ENCODE data around the gene KDM4C.

KDM4C gene

GRCh38 chr9:6921315-6921714, 163.5 kb downstream of the KDM4C start:
- no peak overlapping the region for H3K9ac ChIP-seq (ENCODE audit: low read depth in 1 of 2, low read length in 2 of 2)
- no peaks in the 10 kb centered on the region for H3K27me3 ChIP-seq (ENCODE audit: control insufficient read depth in 2 of 2, insufficient read depth in 2 of 2, low read length in 2 of 2)
- H3K27ac ChIP-seq (ENCODE audit: low read depth in 2 of 2, low read length in 2 of 2): no peak overlapping the region
- no peak overlapping the region for H3K4me3 ChIP-seq (ENCODE audit: low read length in 2 of 2)
- peaks cover 0 to 7% of the 10 kb centered on the region in 2 donors for H3K36me3 ChIP-seq (ENCODE audit: control insufficient read depth in 2 of 2, insufficient read depth in 2 of 2, low read length in 2 of 2)
- H3K4me1 ChIP-seq (ENCODE audit: control insufficient read depth in 2 of 2, insufficient read depth in 2 of 2, low read length in 2 of 2): no peaks in the 10 kb centered on the region
- H3K9me3 ChIP-seq (ENCODE audit: control insufficient read depth in 2 of 2, low read length in 2 of 2): no peaks in the 10 kb centered on the region

- Histone ChIP-seq H3K27ac (ENCODE audit: low read depth in 2 of 2, low read length in 2 of 2) (no peak overlapping the region), H3K27me3 (ENCODE audit: control insufficient read depth in 2 of 2, insufficient read depth in 2 of 2, low read length in 2 of 2) (no peaks in the 10 kb centered on the region), H3K4me1 (ENCODE audit: control insufficient read depth in 2 of 2, insufficient read depth in 2 of 2, low read length in 2 of 2) (no peaks in the 10 kb centered on the region), H3K9ac (ENCODE audit: low read depth in 1 of 2, low read length in 2 of 2) (no peak overlapping the region), H3K36me3 (ENCODE audit: control insufficient read depth in 2 of 2, insufficient read depth in 2 of 2, low read length in 2 of 2) (peaks cover 0 to 7% of the 10 kb centered on the region in 2 donors), H3K4me3 (ENCODE audit: low read length in 2 of 2) (no peak overlapping the region), H3K9me3 (ENCODE audit: control insufficient read depth in 2 of 2, low read length in 2 of 2) (no peaks in the 10 kb centered on the region)
Measured at GRCh38 chr9:6922124-6922676, 164.4 kb downstream of the KDM4C start.

DNA sequence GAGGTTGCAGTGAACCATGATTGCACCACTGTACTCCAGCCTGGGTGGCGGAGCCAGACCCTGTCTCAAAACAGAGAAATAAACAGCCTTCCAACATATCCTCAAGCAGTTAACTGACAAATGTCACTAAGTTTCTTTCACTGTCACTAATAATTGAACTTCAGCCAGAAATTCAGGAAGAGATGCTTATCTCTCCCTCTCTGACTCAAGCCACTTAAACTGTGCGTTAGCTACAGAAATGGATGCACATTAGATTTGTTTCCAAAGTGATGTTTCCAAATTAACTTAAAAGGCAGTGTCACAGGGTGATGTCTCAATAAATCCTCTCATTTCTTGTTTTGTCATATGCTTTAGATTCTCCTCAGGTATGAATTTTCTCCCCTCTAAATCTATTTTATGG, 164.9 kb downstream of the KDM4C start:
- H3K36me3 ChIP-seq (ENCODE audit: control insufficient read depth in 2 of 2, insufficient read depth in 2 of 2, low read length in 2 of 2): peaks cover 0 to 7% of the 10 kb centered on the region in 2 donors
- H3K9ac ChIP-seq (ENCODE audit: low read depth in 1 of 2, low read length in 2 of 2): no peak overlapping the region
- no peaks in the 10 kb centered on the region for H3K27me3 ChIP-seq (ENCODE audit: control insufficient read depth in 2 of 2, insufficient read depth in 2 of 2, low read length in 2 of 2)
- H3K4me3 ChIP-seq (ENCODE audit: low read length in 2 of 2): no peak overlapping the region
- H3K9me3 ChIP-seq (ENCODE audit: control insufficient read depth in 2 of 2, low read length in 2 of 2): no peaks in the 10 kb centered on the region
- H3K27ac ChIP-seq (ENCODE audit: low read depth in 2 of 2, low read length in 2 of 2): no peak overlapping the region
- H3K4me1 ChIP-seq (ENCODE audit: control insufficient read depth in 2 of 2, insufficient read depth in 2 of 2, low read length in 2 of 2): no peaks in the 10 kb centered on the region

DNA sequence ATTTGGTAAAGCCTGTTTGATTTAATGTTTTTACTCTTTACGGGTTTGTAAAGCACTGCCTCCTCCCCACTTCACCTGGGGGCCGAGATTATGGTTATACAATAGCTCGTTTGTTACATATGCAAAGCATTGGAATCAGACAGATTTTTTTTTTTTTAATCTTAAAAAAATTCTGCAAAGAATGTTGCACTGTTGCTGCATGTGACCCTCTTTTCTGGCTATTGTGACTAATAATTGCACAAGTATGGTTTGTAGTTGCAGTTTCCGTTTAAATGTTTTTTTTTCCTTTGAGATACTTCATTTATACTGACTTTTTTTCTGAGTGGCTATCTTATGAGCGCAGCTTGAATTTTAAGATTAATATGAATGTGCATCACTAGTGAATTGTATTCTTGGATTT, 165.3 kb downstream of the KDM4C start:
- no peaks in the 10 kb centered on the region for H3K27me3 ChIP-seq (ENCODE audit: control insufficient read depth in 2 of 2, insufficient read depth in 2 of 2, low read length in 2 of 2)
- no peaks in the 10 kb centered on the region for H3K4me1 ChIP-seq (ENCODE audit: control insufficient read depth in 2 of 2, insufficient read depth in 2 of 2, low read length in 2 of 2)

DNA sequence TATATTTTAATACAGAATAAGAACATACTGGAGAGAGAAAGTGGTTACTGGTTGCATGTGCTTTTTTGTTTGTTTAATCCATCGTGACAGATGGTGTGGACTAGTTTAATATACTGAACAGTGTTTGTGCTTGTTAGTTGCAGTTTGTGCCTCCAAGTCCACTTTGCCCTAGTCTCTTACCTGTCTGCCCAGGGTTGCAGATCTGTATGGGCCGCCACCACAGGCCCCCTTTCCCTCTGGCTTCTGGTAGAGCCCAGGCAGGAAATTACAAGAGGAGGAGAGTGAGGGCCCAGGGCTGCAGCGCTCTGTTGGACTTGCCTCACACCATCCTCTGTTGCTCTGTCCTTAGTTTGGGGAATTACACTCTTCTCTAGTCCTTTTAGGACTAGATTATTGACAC, 166.4 kb downstream of the KDM4C start:
- Histone ChIP-seq H3K36me3 (ENCODE audit: control insufficient read depth in 2 of 2, insufficient read depth in 2 of 2, low read length in 2 of 2) (peaks cover 0 to 7% of the 10 kb centered on the region in 2 donors), H3K27ac (ENCODE audit: low read depth in 2 of 2, low read length in 2 of 2) (no peak overlapping the region), H3K9me3 (ENCODE audit: control insufficient read depth in 2 of 2, low read length in 2 of 2) (no peaks in the 10 kb centered on the region), H3K4me3 (ENCODE audit: low read length in 2 of 2) (no peak overlapping the region), H3K27me3 (ENCODE audit: control insufficient read depth in 2 of 2, insufficient read depth in 2 of 2, low read length in 2 of 2) (no peaks in the 10 kb centered on the region), H3K4me1 (ENCODE audit: control insufficient read depth in 2 of 2, insufficient read depth in 2 of 2, low read length in 2 of 2) (no peaks in the 10 kb centered on the region), H3K9ac (ENCODE audit: low read depth in 1 of 2, low read length in 2 of 2) (no peak overlapping the region)

More for the DNA sequence above, 165.3 kb downstream of the KDM4C start:
- H3K4me3 ChIP-seq (ENCODE audit: low read length in 2 of 2): no peak overlapping the region
- no peak overlapping the region for H3K9ac ChIP-seq (ENCODE audit: low read depth in 1 of 2, low read length in 2 of 2)
- no peak overlapping the region for H3K27ac ChIP-seq (ENCODE audit: low read depth in 2 of 2, low read length in 2 of 2)
- H3K9me3 ChIP-seq (ENCODE audit: control insufficient read depth in 2 of 2, low read length in 2 of 2): no peaks in the 10 kb centered on the region
- peaks cover 0 to 7% of the 10 kb centered on the region in 2 donors for H3K36me3 ChIP-seq (ENCODE audit: control insufficient read depth in 2 of 2, insufficient read depth in 2 of 2, low read length in 2 of 2)

- no peaks in the 10 kb centered on the region for H3K27me3 ChIP-seq (ENCODE audit: control insufficient read depth in 2 of 2, insufficient read depth in 2 of 2, low read length in 2 of 2)
- no peak overlapping the region for H3K4me3 ChIP-seq (ENCODE audit: low read length in 2 of 2)
- peaks cover 0 to 7% of the 10 kb centered on the region in 2 donors for H3K36me3 ChIP-seq (ENCODE audit: control insufficient read depth in 2 of 2, insufficient read depth in 2 of 2, low read length in 2 of 2)
- no peak overlapping the region for H3K27ac ChIP-seq (ENCODE audit: low read depth in 2 of 2, low read length in 2 of 2)
- no peak overlapping the region for H3K9ac ChIP-seq (ENCODE audit: low read depth in 1 of 2, low read length in 2 of 2)
- no peaks in the 10 kb centered on the region for H3K4me1 ChIP-seq (ENCODE audit: control insufficient read depth in 2 of 2, insufficient read depth in 2 of 2, low read length in 2 of 2)
- no peaks in the 10 kb centered on the region for H3K9me3 ChIP-seq (ENCODE audit: control insufficient read depth in 2 of 2, low read length in 2 of 2)
Measured at GRCh38 chr9:6924988-6925563, 167.3 kb downstream of the KDM4C start.

- H3K4me3 ChIP-seq (ENCODE audit: low read length in 2 of 2): no peak overlapping the region
- peaks cover 0 to 7% of the 10 kb centered on the region in 2 donors for H3K36me3 ChIP-seq (ENCODE audit: control insufficient read depth in 2 of 2, insufficient read depth in 2 of 2, low read length in 2 of 2)
- H3K27ac ChIP-seq (ENCODE audit: low read depth in 2 of 2, low read length in 2 of 2): no peak overlapping the region
- no peaks in the 10 kb centered on the region for H3K27me3 ChIP-seq (ENCODE audit: control insufficient read depth in 2 of 2, insufficient read depth in 2 of 2, low read length in 2 of 2)
- no peak overlapping the region for H3K9ac ChIP-seq (ENCODE audit: low read depth in 1 of 2, low read length in 2 of 2)
- H3K9me3 ChIP-seq (ENCODE audit: control insufficient read depth in 2 of 2, low read length in 2 of 2): no peaks in the 10 kb centered on the region
- no peaks in the 10 kb centered on the region for H3K4me1 ChIP-seq (ENCODE audit: control insufficient read depth in 2 of 2, insufficient read depth in 2 of 2, low read length in 2 of 2)
Measured at GRCh38 chr9:6925836-6926235, 168.1 kb downstream of the KDM4C start.

- H3K4me1 ChIP-seq (ENCODE audit: control insufficient read depth in 2 of 2, insufficient read depth in 2 of 2, low read length in 2 of 2): no peaks in the 10 kb centered on the region
- no peaks in the 10 kb centered on the region for H3K9me3 ChIP-seq (ENCODE audit: control insufficient read depth in 2 of 2, low read length in 2 of 2)
- H3K27ac ChIP-seq (ENCODE audit: low read depth in 2 of 2, low read length in 2 of 2): no peak overlapping the region
- H3K9ac ChIP-seq (ENCODE audit: low read depth in 1 of 2, low read length in 2 of 2): no peak overlapping the region
- H3K27me3 ChIP-seq (ENCODE audit: control insufficient read depth in 2 of 2, insufficient read depth in 2 of 2, low read length in 2 of 2): no peaks in the 10 kb centered on the region
- peaks cover 0 to 4% of the 10 kb centered on the region in 2 donors for H3K36me3 ChIP-seq (ENCODE audit: control insufficient read depth in 2 of 2, insufficient read depth in 2 of 2, low read length in 2 of 2)
- no peak overlapping the region for H3K4me3 ChIP-seq (ENCODE audit: low read length in 2 of 2)
Measured at GRCh38 chr9:6926436-6926835, 168.7 kb downstream of the KDM4C start.

DNA sequence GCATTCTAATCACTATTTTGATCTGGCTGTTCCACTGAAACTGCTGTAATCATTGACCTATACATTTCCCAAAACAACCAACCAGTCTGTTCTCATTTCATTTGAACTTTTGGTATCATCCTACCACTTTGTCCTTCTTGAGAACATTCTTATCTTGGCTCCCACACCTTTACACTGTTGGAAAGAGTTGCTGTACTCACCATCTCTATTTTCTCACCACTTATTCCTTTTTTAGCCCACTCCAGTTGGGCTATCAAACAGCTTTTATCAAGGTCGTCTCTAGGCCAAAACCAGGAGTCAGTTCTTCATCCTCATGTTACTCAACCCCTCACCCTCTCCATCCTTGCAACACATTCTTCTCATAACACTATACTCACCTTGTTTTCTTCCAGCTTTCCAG, 170.1 kb downstream of the KDM4C start:
- no peaks in the 10 kb centered on the region for H3K36me3 ChIP-seq (ENCODE audit: control insufficient read depth in 2 of 2, insufficient read depth in 2 of 2, low read length in 2 of 2)
- H3K9ac ChIP-seq (ENCODE audit: low read depth in 1 of 2, low read length in 2 of 2): no peak overlapping the region
- H3K27ac ChIP-seq (ENCODE audit: low read depth in 2 of 2, low read length in 2 of 2): no peak overlapping the region
- H3K9me3 ChIP-seq (ENCODE audit: control insufficient read depth in 2 of 2, low read length in 2 of 2): no peaks in the 10 kb centered on the region
- H3K4me3 ChIP-seq (ENCODE audit: low read length in 2 of 2): no peak overlapping the region
- peaks cover 0 to 3% of the 10 kb centered on the region in 2 donors for H3K4me1 ChIP-seq (ENCODE audit: control insufficient read depth in 2 of 2, insufficient read depth in 2 of 2, low read length in 2 of 2)
- H3K27me3 ChIP-seq (ENCODE audit: control insufficient read depth in 2 of 2, insufficient read depth in 2 of 2, low read length in 2 of 2): no peaks in the 10 kb centered on the region

GRCh38 chr9:6928863-6929262, 171.1 kb downstream of the KDM4C start:
- H3K4me1 ChIP-seq (ENCODE audit: control insufficient read depth in 2 of 2, insufficient read depth in 2 of 2, low read length in 2 of 2): peaks cover 0 to 3% of the 10 kb centered on the region in 2 donors
- no peaks in the 10 kb centered on the region for H3K36me3 ChIP-seq (ENCODE audit: control insufficient read depth in 2 of 2, insufficient read depth in 2 of 2, low read length in 2 of 2)
- no peak overlapping the region for H3K9ac ChIP-seq (ENCODE audit: low read depth in 1 of 2, low read length in 2 of 2)
- no peaks in the 10 kb centered on the region for H3K9me3 ChIP-seq (ENCODE audit: control insufficient read depth in 2 of 2, low read length in 2 of 2)
- H3K27me3 ChIP-seq (ENCODE audit: control insufficient read depth in 2 of 2, insufficient read depth in 2 of 2, low read length in 2 of 2): no peaks in the 10 kb centered on the region
- no peak overlapping the region for H3K27ac ChIP-seq (ENCODE audit: low read depth in 2 of 2, low read length in 2 of 2)
- no peak overlapping the region for H3K4me3 ChIP-seq (ENCODE audit: low read length in 2 of 2)

Measured in mucosa of rectum (tissue), 2 donors.